Transverse colon (tissue), 4 donors: ENCODE results near the gene MDN1. TPM values are rescaled to one million over a fixed set of nuclear protein-coding genes. Genes with fewer than 3 reads are reported as not detected.

Experiments used
- DNase-seq: peaks from one replicate; pipeline ENCODE4 v3.0.0-alpha.2; 2019
- H3K27ac ChIP-seq, 4 donors: fragments of 200-600 bp; sonication (generic); 2 replicates each; pipeline ENCODE4 v1.5.1; 2016 to 2018; ENCODE audit warnings: inconsistent platforms in 4 of 4
- H3K27me3 ChIP-seq: fragments of 200-600 bp; sonication (generic); 2 replicates; pipeline ENCODE4 v1.5.1; 2017; ENCODE audit warnings: inconsistent platforms
- H3K36me3 ChIP-seq, 4 donors: fragments of 200-600 bp; sonication (generic); 2 replicates each; pipeline ENCODE4 v1.5.1; 2017 to 2019; ENCODE audit warnings: inconsistent platforms in 4 of 4
- H3K4me1 ChIP-seq, 4 donors: fragments of 200-600 bp; sonication (generic); 2 replicates each; pipeline ENCODE4 v1.5.1; 2017 to 2020; ENCODE audit warnings: inconsistent platforms in 4 of 4
- H3K4me3 ChIP-seq, 4 donors: fragments of 200-600 bp; sonication (generic); 1 replicate in 1 of 4; 2 replicates in 3 of 4; pipeline versions ENCODE4 v1.5.1 to v1.6.1; 2017 to 2019; ENCODE audit warnings: inconsistent platforms in 4 of 4
- H3K9me3 ChIP-seq, 2 donors: fragments of 200-600 bp; sonication (generic); 2 replicates each; pipeline ENCODE4 v1.5.1; 2017 to 2019; ENCODE audit warnings: inconsistent platforms in 2 of 2
- EP300 ChIP-seq: sonication (generic); formaldehyde crosslinking; IDR thresholded peaks from one replicate; pipeline ENCODE4 v1.6.1; 2017; ENCODE audit warnings: antibody characterized with exemption, low read depth
- POLR2A ChIP-seq: fragments of 450-650 bp; IDR thresholded peaks from one replicate; pipeline ENCODE4 v1.6.1; 2016; ENCODE audit warnings: antibody characterized with exemption, mild to moderate bottlenecking, moderate library complexity
- POLR2AphosphoS5 ChIP-seq, 3 donors: sonication (generic); formaldehyde crosslinking; IDR thresholded peaks; one replicate each; pipeline ENCODE4 v1.6.1; 2016; ENCODE audit warnings: antibody characterized with exemption in 3 of 3
- WGBS, 2 donors: methylation state at CpG; one replicate each; pipeline ENCODE4 v1.1.5; 2018; ENCODE audit warnings: low coverage in 1 of 2; 5-methylcytosine and 5-hydroxymethylcytosine counted together
- in situ Hi-C, 4 donors: fragments of 200-750 bp; cut with MboI; loops; one replicate each; pipeline versions ENCODE4 v1.15.0 to v1.15.1; 2017; ENCODE audit warnings: low sequenced_read_pairs in 3 of 4, low pct_ligation_motif_present in 1 of 4, low pct_unique_long_range_greater_than_20kb in 1 of 4
- intact Hi-C: fragments of 100-400 bp; cut with DNase I; formaldehyde crosslinking; loops from one replicate; pipeline ENCODE4 v1.15.1; 2023; ENCODE audit warnings: low total_unique reads
- total RNA-seq, 4 donors: library from RNA; depleted of rRNA; stranded (reverse); fragments of >200 nt; gene quantifications; one replicate each; pipeline ENCODE4 v1.1.0, GENCODE V29; 2016
- TF ChIP-seq, protein P1 (sequence below), 5 experiments: fragments of 200-600 bp in 3 of 5; fragments of 450-650 bp in 2 of 5; sonication (generic) in 3 of 5; IDR thresholded peaks; 1 replicate in 2 of 5; 2 replicates in 3 of 5; pipeline ENCODE4 v1.5.1; 2016 to 2017; ENCODE audit warnings: antibody characterized with exemption in 5 of 5, inconsistent platforms in 3 of 5, mild to moderate bottlenecking in 2 of 5, moderate library complexity in 1 of 5

The MDN1 gene
- total RNA-seq, 4 donors from 2014 or later: 16.8 to 30.8 (median 24.0) TPM

DNA sequence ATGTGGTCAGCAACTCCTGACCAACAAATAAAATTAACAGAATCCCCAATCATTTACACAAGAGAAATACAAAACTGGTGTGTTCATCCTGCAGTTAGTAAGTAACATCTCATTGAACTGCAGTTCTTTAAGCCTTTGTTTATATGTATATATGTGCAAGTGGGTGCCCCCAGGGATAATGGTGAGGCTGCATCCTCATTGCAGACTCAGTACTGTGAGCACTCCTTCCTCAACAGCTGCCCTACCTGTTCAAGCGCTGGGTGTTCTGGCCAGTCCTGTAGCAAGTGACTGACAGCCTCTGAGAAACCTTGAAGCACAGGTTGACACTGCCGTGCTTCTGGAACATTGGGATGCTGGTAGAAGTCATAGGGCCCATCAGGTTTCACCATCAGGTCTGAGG, 131.3 kb downstream of the MDN1 start:
- 97% methylated on average over 2 of the region's 2 CpGs; no CpG with 5 or more reads in 1 of the 2 donors for WGBS, 2 donors
- Histone ChIP-seq H3K9me3 (no peaks in the 10 kb centered on the region), H3K36me3 (peaks cover 0 to 81% (median 34%) of the 10 kb centered on the region in 4 donors), H3K4me3 (no peak overlapping the region), H3K27me3 (no peaks in the 10 kb centered on the region), H3K4me1 (no peaks in the 10 kb centered on the region), H3K27ac (no peak overlapping the region)
- intact Hi-C loops: no loop called here
- in situ Hi-C loops: no loop called here
- TF ChIP-seq POLR2A (no peak), EP300 (no peak)
- TF ChIP-seq, protein P1, sequence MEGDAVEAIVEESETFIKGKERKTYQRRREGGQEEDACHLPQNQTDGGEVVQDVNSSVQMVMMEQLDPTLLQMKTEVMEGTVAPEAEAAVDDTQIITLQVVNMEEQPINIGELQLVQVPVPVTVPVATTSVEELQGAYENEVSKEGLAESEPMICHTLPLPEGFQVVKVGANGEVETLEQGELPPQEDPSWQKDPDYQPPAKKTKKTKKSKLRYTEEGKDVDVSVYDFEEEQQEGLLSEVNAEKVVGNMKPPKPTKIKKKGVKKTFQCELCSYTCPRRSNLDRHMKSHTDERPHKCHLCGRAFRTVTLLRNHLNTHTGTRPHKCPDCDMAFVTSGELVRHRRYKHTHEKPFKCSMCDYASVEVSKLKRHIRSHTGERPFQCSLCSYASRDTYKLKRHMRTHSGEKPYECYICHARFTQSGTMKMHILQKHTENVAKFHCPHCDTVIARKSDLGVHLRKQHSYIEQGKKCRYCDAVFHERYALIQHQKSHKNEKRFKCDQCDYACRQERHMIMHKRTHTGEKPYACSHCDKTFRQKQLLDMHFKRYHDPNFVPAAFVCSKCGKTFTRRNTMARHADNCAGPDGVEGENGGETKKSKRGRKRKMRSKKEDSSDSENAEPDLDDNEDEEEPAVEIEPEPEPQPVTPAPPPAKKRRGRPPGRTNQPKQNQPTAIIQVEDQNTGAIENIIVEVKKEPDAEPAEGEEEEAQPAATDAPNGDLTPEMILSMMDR (IDR thresholded peaks at IDR 0.05): no peak
- DNase-seq: no peak

DNA sequence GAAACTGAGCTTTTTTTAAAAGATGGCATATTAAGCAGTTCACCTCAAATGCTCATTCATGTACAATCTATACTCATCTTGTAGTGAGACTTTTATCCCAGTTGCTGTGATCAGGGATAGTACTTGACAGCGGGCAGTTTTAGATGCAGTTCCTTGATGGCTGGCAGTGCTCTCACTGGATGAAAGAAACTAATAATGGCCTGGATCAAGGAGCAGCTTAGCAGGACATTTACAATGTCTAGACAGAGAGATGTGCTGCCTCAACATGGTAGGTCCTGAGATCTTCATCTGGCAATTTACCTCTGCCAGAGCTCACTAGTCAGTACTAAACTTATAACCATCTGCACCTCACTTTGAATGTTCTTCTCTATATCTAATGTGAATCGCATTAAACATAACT, 134.3 kb downstream of the MDN1 start:
- Histone ChIP-seq H3K4me1 (no peaks in the 10 kb centered on the region), H3K27me3 (no peaks in the 10 kb centered on the region), H3K4me3 (no peak overlapping the region), H3K9me3 (no peaks in the 10 kb centered on the region), H3K27ac (no peak overlapping the region), H3K36me3 (peaks cover 0 to 73% (median 34%) of the 10 kb centered on the region in 4 donors)
- TF ChIP-seq POLR2A (no peak), POLR2AphosphoS5 (IDR thresholded peaks at IDR 0.05) (no peak), EP300 (no peak)
- TF ChIP-seq, protein P1 (IDR thresholded peaks at IDR 0.05): no peak
- WGBS, 2 donors: 92 to 93% methylated on average over 2 of the region's 2 CpGs
- DNase-seq: no peak
- in situ Hi-C loops (no loop called here), intact Hi-C loops (no loop called here)

DNA sequence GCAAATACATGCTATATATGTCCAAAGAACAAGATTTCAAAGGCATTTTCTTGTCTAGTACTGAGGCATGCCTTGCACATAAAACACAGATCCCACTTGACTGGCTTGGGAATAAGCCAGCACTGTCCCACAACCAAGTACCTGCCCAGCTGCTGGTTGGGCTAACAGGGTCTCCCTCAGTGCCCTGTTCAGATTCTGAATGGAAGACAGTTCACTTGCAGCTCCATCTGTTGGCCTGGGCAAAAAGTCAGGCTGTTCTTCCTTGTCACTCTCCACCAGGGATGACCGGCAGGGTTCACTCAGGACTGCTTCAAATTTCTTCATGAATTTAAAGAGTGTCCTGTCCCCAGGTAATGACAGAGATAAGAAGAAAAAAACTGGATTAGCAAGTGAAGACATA, 136.6 kb downstream of the MDN1 start:
- Histone ChIP-seq H3K36me3 (peaks cover 0 to 74% (median 33%) of the 10 kb centered on the region in 4 donors), H3K9me3 (no peaks in the 10 kb centered on the region), H3K27ac (no peak overlapping the region), H3K27me3 (no peaks in the 10 kb centered on the region), H3K4me3 (no peak overlapping the region), H3K4me1 (no peaks in the 10 kb centered on the region)
- WGBS, 2 donors: 92% methylated on average over 1 of the region's 1 CpG; no CpG with 5 or more reads in 1 of the 2 donors
- in situ Hi-C loops: no loop called here
- no peak for TF ChIP-seq POLR2A
- no peak for TF ChIP-seq POLR2AphosphoS5 (IDR thresholded peaks at IDR 0.05)
- TF ChIP-seq, protein P1 (IDR thresholded peaks at IDR 0.05): no peak
- no peak for TF ChIP-seq EP300
- intact Hi-C loops: no loop called here
- DNase-seq: no peak

DNA sequence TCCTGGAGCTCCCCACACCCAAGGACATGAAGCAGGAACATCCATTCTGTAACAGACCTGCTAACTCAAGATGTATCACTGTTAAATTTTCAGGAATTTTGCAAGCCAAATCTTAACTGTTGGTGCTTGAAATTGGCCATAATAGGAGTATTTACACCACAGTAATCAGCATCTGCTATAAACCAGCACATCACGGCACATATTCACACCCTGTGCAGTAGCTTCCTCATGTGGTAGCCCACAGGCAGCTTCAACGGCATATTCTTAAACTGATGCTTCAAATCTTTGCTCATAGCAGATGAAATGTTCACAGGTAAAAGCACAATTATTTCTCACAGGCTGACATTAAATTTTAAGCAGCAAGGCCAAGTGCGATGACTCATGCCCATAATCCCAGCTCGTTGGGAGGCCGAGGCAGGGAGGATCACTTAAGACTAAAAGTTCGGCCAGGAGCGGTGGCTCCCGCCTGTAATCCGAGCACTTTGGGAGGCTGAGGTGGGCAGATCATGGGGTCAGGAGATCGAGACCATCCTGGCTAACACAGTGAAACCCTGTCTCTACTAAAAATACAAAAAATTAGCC, 137.5 kb downstream of the MDN1 start:
- in situ Hi-C loops: no loop called here
- 84 to 97% methylated on average over 5 to 10 of the region's 10 CpGs for WGBS, 2 donors
- no peak for DNase-seq

More for the DNA sequence above, 137.5 kb downstream of the MDN1 start:
- TF ChIP-seq, protein P1 (IDR thresholded peaks at IDR 0.05): no peak
- TF ChIP-seq EP300 (no peak), POLR2A (no peak), POLR2AphosphoS5 (IDR thresholded peaks at IDR 0.05) (no peak)
- Histone ChIP-seq H3K9me3 (no peaks in the 10 kb centered on the region), H3K27me3 (no peaks in the 10 kb centered on the region), H3K36me3 (peaks cover 0 to 74% (median 32%) of the 10 kb centered on the region in 4 donors), H3K4me1 (no peaks in the 10 kb centered on the region), H3K4me3 (no peak overlapping the region), H3K27ac (no peak overlapping the region)
- intact Hi-C loops: no loop called here
